Suprapubic skin (tissue), 3 donors: ENCODE results near the gene SOX11.

Experiments
- CTCF ChIP-seq, 2 donors: fragments of 200-600 bp in 1 of 2; fragments of 450-650 bp in 1 of 2; sonication (generic) in 1 of 2; IDR thresholded peaks; one replicate each; pipeline ENCODE4 v1.5.1; 2016 to 2019; ENCODE audit warnings: antibody characterized with exemption in 2 of 2, mild to moderate bottlenecking in 1 of 2, moderate library complexity in 1 of 2
- EP300 ChIP-seq: sonication (generic); formaldehyde crosslinking; IDR thresholded peaks from one replicate; pipeline ENCODE4 v1.6.1; 2017; ENCODE audit warnings: antibody characterized with exemption

- TF ChIP-seq EP300 (no peak), CTCF (IDR thresholded peaks at IDR 0.05) (no peak)
Observed at GRCh38 chr2:5697562-5697961, 5.4 kb downstream of the SOX11 start.
